HCT116 (cell line): ENCODE data around the gene SCN1A. TPM values are rescaled to one million over a fixed set of nuclear protein-coding genes. Genes with fewer than 3 reads are reported as not detected.
"Not testable (repeated sequence)": the region's sequence is repeated elsewhere in the genome, so short reads cannot be mapped to it uniquely, and the experiment has no call there.

Experiments used
- ATAC-seq: fragments of 200-7000 bp; cut with Tn5 transposase; 2 replicates; pipeline ENCODE4 v1.9.1; 2020; ENCODE audit warnings: mild to moderate bottlenecking, moderate library complexity
- BruUV-seq: library from RNA; stranded (reverse); fragments of 400-500 nt; replicated peaks from 2 replicates; lab custom pipeline; 2021; lab: Mats Ljungman, UMichigan
- CTCF ChIA-PET: fragments of 300-600 bp; sonication (Branson Sonifier 250); formaldehyde crosslinking; loops from one replicate; lab custom pipeline; 2021; ENCODE audit warnings: antibody characterized with exemption; lab: Charles Lee
- POLR2A ChIA-PET: fragments of 300-600, 350-600 bp; sonication (Branson Sonifier 250); formaldehyde crosslinking; loops from one replicate; lab custom pipeline; 2021; ENCODE audit warnings: antibody characterized with exemption; lab: Charles Lee
- RAD21 ChIA-PET, 2 experiments: fragments of 300-600 bp; sonication (Branson Sonifier 250); formaldehyde crosslinking; loops; one replicate each; lab custom pipeline; 2023; ENCODE audit warnings: low total read pairs in 2 of 2; ENCODE audit not compliant: uncharacterized antibody in 2 of 2, unreplicated experiment in 2 of 2, low non-redundant PET in 1 of 2; lab: Charles Lee
- DNase-seq: peaks from one replicate; pipeline ENCODE4 v3.0.0-alpha.2; 2010; ENCODE audit warnings: low read depth, low spot score
- H2AFZ ChIP-seq: fragments of 200-600 bp; shearing (Covaris generic), sonication (generic); 2 replicates; pipeline ENCODE4 v1.6.1; 2017; ENCODE audit warnings: low read depth, mixed run types, mixed read lengths, antibody characterized with exemption, low read length; ENCODE audit not compliant: poor library complexity, severe bottlenecking
- H3K27ac ChIP-seq: 2 replicates; pipeline ENCODE4 v1.5.1; 2012; ENCODE audit warnings: low read depth, low read length
- H3K27me3 ChIP-seq: fragments of 200-600 bp; sonication (generic); 2 replicates; pipeline ENCODE4 v1.6.1; 2016; ENCODE audit warnings: mixed run types, low read length, mixed read lengths; ENCODE audit not compliant: insufficient read depth
- H3K36me3 ChIP-seq, 2 experiments: fragments of 200-500 bp in 1 of 2; fragments of 200-600 bp in 1 of 2; sonication (Bioruptor generic) in 1 of 2; sonication (generic) in 1 of 2; 2 replicates each; pipeline versions ENCODE4 v1.5.1 to v1.6.1; 2014 to 2016; ENCODE audit warnings: low read length in 2 of 2, inconsistent platforms in 1 of 2, mixed read lengths in 1 of 2, mixed run types in 1 of 2; ENCODE audit not compliant: insufficient read depth in 2 of 2, control insufficient read depth in 1 of 2
- H3K4me1 ChIP-seq, 2 experiments: fragments of 200-600 bp in 1 of 2; sonication (generic) in 1 of 2; 2 replicates each; pipeline versions ENCODE4 v1.5.1 to v1.6.1; 2012 to 2017; ENCODE audit warnings: low read length in 2 of 2, inconsistent platforms in 1 of 2, mild to moderate bottlenecking in 1 of 2, mixed read lengths in 1 of 2, mixed run types in 1 of 2, moderate library complexity in 1 of 2; ENCODE audit not compliant: insufficient read depth in 2 of 2, control insufficient read depth in 1 of 2
- H3K4me2 ChIP-seq: fragments of 200-600 bp; sonication (generic); 2 replicates; pipeline ENCODE4 v1.6.1; 2017; ENCODE audit warnings: mixed run types, low read length, mixed read lengths
- H3K4me3 ChIP-seq, 2 experiments: fragments of 200-600 bp in 1 of 2; sonication (generic) in 1 of 2; replicated peaks in 1 of 2; 2 replicates each; pipeline ENCODE4 v1.5.1; 2011 to 2016; ENCODE audit warnings: low read length in 2 of 2, control low read depth in 1 of 2, low read depth in 1 of 2, mild to moderate bottlenecking in 1 of 2, mixed read lengths in 1 of 2, mixed run types in 1 of 2
- H3K79me2 ChIP-seq: fragments of 200-600 bp; sonication (generic); 2 replicates; pipeline ENCODE4 v1.6.1; 2017; ENCODE audit warnings: mild to moderate bottlenecking, mixed run types, low read length, moderate library complexity, mixed read lengths; ENCODE audit not compliant: insufficient read depth
- H3K9ac ChIP-seq: fragments of 200-600 bp; sonication (generic); 2 replicates; pipeline ENCODE4 v1.6.1; 2016; ENCODE audit warnings: low read length, mixed read lengths
- H3K9me2 ChIP-seq: fragments of 200-600 bp; sonication (generic), shearing (Covaris generic); 2 replicates; pipeline ENCODE4 v1.6.1; 2017; ENCODE audit warnings: mixed run types, mild to moderate bottlenecking, moderate library complexity; ENCODE audit not compliant: insufficient read depth
- H3K9me3 ChIP-seq, 2 experiments: fragments of 200-500 bp in 1 of 2; fragments of 200-600 bp in 1 of 2; sonication (Bioruptor generic) in 1 of 2; sonication (generic) in 1 of 2; 2 replicates each; pipeline ENCODE4 v1.6.1; 2014 to 2017; ENCODE audit warnings: low read length in 2 of 2, mixed read lengths in 2 of 2, inconsistent platforms in 1 of 2, low read depth in 1 of 2, mild to moderate bottlenecking in 1 of 2, mixed run types in 1 of 2, moderate library complexity in 1 of 2; ENCODE audit not compliant: control insufficient read depth in 1 of 2, insufficient read depth in 1 of 2
- H4K20me1 ChIP-seq: fragments of 200-600 bp; sonication (generic), shearing (Covaris generic); 2 replicates; pipeline ENCODE4 v1.6.1; 2017; ENCODE audit warnings: mixed run types, mild to moderate bottlenecking, moderate library complexity; ENCODE audit not compliant: insufficient read depth
- EZH2 ChIP-seq: fragments of 200-600 bp; sonication (generic); IDR thresholded peaks from 2 replicates; pipeline ENCODE4 v1.6.1; 2017; ENCODE audit warnings: antibody characterized with exemption, mixed run types
- FOSL1 ChIP-seq: IDR thresholded peaks from 2 replicates; pipeline ENCODE4 v1.6.1; 2012; ENCODE audit warnings: low read depth
- POLR2AphosphoS5 ChIP-seq: IDR thresholded peaks from 2 replicates; pipeline ENCODE4 v1.6.1; 2011; ENCODE audit warnings: mild to moderate bottlenecking, low read depth, low read length, moderate library complexity
- SIN3A ChIP-seq: IDR thresholded peaks from 2 replicates; pipeline ENCODE4 v1.6.1; 2012; ENCODE audit warnings: low read depth
- SRF ChIP-seq: IDR thresholded peaks from 2 replicates; pipeline ENCODE4 v1.6.1; 2012; ENCODE audit warnings: low read depth
- intact Hi-C: fragments of 100-400 bp; cut with micrococcal nuclease; formaldehyde crosslinking; loops from 2 replicates; pipeline ENCODE4 v1.10.0; 2022
- total RNA-seq: library from RNA; stranded (reverse); gene quantifications from one replicate; pipeline ENCODE4 v1.2.1, GENCODE V29; 2021; ENCODE audit not compliant: unreplicated experiment

The SCN1A gene
- total RNA-seq, 1 experiment from 2014 or later = not detected

DNA sequence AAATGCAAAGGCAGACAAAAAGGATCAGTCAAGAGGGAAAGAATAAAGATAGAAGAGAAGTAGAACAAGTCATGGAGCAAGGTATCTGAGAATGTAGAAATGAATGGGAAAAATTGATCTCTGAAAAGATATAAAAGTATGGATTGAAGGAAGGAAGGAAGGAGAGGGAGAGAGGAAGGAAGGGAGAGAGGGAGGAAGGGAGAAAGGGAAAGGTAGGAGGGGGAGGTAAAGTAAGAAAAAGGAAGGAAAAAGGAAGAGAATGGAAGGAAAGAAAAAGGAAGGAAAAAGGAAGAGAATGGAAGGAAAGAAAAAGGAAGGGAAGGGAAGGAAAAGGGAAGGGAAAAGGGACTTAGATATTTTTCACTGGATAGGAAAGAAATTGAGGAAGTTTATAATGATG is 142.7 kb downstream of the SCN1A start:
- no peak overlapping the region for H3K4me3 ChIP-seq
- RAD21 ChIA-PET = no interaction called here
- intact Hi-C loops = no loop called here

DNA sequence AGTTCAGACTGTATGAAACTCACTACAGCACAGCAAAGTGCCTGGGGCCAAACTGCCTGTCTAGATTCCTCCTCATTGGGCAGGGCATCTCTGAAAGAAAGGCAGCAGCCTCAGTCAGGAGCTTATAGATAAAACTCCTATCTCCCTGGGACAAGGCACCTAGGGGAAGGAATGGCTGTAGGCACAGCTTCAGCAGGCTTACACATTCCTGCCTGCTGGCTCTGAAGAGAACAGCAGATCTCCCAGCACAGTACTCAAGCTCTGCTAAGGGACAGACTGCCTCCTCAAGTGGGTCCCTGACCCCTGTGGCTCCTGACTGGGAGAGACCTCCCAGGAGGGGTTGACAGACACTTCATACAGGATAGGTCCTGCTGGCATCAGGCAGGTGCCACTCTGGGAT is 155.7 kb downstream of the SCN1A start:
- H3K9me3 ChIP-seq, H3K27ac ChIP-seq, H3K9ac ChIP-seq, ATAC-seq, RAD21 ChIA-PET, H3K9me2 ChIP-seq, H3K4me2 ChIP-seq, H3K36me3 ChIP-seq, H3K4me3 ChIP-seq, H4K20me1 ChIP-seq, H3K79me2 ChIP-seq, H2AFZ ChIP-seq, DNase-seq, H3K4me1 ChIP-seq, BruUV-seq, CTCF ChIA-PET, intact Hi-C loops, POLR2A ChIA-PET: not testable (repeated sequence)
- peaks cover 18% of the 10 kb centered on the region; the same call in 1 of the 2 replicates for H3K27me3 ChIP-seq

More for the DNA sequence above, 142.7 kb downstream of the SCN1A start:
- Histone ChIP-seq H3K9me3 (no peaks in the 10 kb centered on the region), H2AFZ (no peak overlapping the region), H3K4me2 (no peak overlapping the region), H3K79me2 (no peaks in the 10 kb centered on the region), H3K27ac (no peak overlapping the region), H3K4me1 (no peaks in the 10 kb centered on the region), H4K20me1 (no peaks in the 10 kb centered on the region), H3K36me3 (no peaks in the 10 kb centered on the region), H3K27me3 (peaks cover 33% of the 10 kb centered on the region), H3K9me2 (no peaks in the 10 kb centered on the region), H3K9ac (no peak overlapping the region)
- POLR2A ChIA-PET = no interaction called here
- CTCF ChIA-PET = no interaction called here
- DNase-seq = no peak
- no peak for TF ChIP-seq EZH2
- no peak for TF ChIP-seq POLR2AphosphoS5
- TF ChIP-seq SIN3A = no peak
- TF ChIP-seq SRF = no peak
- no peak for TF ChIP-seq FOSL1
- ATAC-seq = no peak
- BruUV-seq = no TSS peak
